ENCODE data around the gene LNPK. TPM values are rescaled to one million over a fixed set of nuclear protein-coding genes. Genes with fewer than 3 reads are reported as not detected.

Gene LNPK
- total RNA-seq, 2 experiments from 2014 or later, result 18.0 to 38.3 TPM

DNA sequence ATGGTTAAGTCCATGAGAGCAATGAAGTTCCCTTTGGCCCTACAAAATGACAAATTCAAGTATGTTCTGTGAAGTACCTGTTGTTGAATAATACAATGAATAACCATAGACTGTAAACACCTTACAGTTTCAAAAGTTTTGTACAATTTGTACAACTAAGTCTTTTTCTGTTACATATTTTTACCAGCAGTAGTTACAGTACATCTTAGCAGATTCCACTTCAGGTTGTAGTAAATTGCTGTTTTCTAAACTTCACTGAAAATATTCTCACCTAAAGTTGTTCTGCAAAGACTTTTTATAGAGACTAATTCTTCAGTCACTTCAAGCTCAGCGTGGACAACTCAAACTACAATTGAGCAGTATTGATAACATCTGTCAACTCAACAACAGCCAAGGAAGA is 28.7 kb downstream of the LNPK start:
- H3K27ac ChIP-seq (ENCODE audit: low read depth, low read length, poor library complexity, severe bottlenecking), result no peak overlapping the region
- intact Hi-C loops (cut with micrococcal nuclease; ENCODE audit: unreplicated experiment), result no loop called here
- peaks cover 67% of the 10 kb centered on the region for H3K36me3 ChIP-seq (ENCODE audit: insufficient read depth, low read length)
- no peaks in the 10 kb centered on the region for H3K9me2 ChIP-seq (ENCODE audit: insufficient read depth, low read length)
- no peaks in the 10 kb centered on the region for H3K79me2 ChIP-seq (ENCODE audit: insufficient read depth, low read depth, low read length)
- H3K4me1 ChIP-seq (ENCODE audit: insufficient read depth, low read length, poor library complexity, severe bottlenecking), result no peaks in the 10 kb centered on the region
- BruUV-seq (replicated peaks), result no TSS peak
- CTCF ChIA-PET (ENCODE audit: unreplicated experiment), result no interaction called here
- no peak for DNase-seq (ENCODE audit: low spot score)
- TF ChIP-seq, protein P1, sequence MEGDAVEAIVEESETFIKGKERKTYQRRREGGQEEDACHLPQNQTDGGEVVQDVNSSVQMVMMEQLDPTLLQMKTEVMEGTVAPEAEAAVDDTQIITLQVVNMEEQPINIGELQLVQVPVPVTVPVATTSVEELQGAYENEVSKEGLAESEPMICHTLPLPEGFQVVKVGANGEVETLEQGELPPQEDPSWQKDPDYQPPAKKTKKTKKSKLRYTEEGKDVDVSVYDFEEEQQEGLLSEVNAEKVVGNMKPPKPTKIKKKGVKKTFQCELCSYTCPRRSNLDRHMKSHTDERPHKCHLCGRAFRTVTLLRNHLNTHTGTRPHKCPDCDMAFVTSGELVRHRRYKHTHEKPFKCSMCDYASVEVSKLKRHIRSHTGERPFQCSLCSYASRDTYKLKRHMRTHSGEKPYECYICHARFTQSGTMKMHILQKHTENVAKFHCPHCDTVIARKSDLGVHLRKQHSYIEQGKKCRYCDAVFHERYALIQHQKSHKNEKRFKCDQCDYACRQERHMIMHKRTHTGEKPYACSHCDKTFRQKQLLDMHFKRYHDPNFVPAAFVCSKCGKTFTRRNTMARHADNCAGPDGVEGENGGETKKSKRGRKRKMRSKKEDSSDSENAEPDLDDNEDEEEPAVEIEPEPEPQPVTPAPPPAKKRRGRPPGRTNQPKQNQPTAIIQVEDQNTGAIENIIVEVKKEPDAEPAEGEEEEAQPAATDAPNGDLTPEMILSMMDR (conservative IDR thresholded peaks at IDR 0.05; ENCODE audit: low read length), result no peak
- TF ChIP-seq EZH2phosphoT487 (IDR thresholded peaks at IDR 0.05; ENCODE audit: borderline replicate concordance, low read depth, low read length), result no peak
- no peak overlapping the region for H3K4me3 ChIP-seq (ENCODE audit: low read depth, low read length, poor library complexity, severe bottlenecking)
- POLR2A ChIA-PET, result interaction anchor here (0.6 to 1.7 kb wide), 4 partner anchors 21 to 86 kb away, joined by 3 to 4 read pairs (median 4); no protein-coding TSS in a partner anchor
- H2AFZ ChIP-seq (ENCODE audit: low read length), result no peak overlapping the region
- H3K9me3 ChIP-seq (ENCODE audit: low read length), result peaks cover 13% of the 10 kb centered on the region; the same call in 1 of the 2 replicates
- H4K20me1 ChIP-seq (ENCODE audit: insufficient read depth, low read length), result no peaks in the 10 kb centered on the region
- H3K4me2 ChIP-seq (ENCODE audit: low read length), result no peak overlapping the region

DNA sequence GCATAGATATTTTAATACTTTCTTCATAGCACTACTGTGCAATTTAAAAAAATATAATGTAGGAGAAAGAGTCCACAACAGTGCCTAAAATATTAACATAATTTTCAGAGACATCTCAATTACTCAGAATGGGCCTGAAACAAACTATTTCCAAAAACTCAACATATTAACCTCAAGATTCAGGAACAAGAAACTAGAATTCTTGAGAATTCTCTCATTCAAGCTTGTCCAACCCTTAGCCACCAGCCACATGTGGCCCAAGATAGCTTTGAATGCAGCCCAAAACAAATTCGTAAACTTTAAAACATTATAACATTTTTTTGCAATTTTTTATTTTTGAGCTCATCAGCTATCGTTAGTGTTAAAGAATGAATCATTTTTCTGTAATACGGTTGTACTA is 35.2 kb downstream of the LNPK start:
- Histone ChIP-seq H3K9me3 (ENCODE audit: low read length) (no peaks in the 10 kb centered on the region), H3K4me2 (ENCODE audit: low read length) (no peak overlapping the region), H4K20me1 (ENCODE audit: insufficient read depth, low read length) (no peaks in the 10 kb centered on the region), H2AFZ (ENCODE audit: low read length) (no peak overlapping the region), H3K79me2 (ENCODE audit: insufficient read depth, low read depth, low read length) (no peaks in the 10 kb centered on the region), H3K9me2 (ENCODE audit: insufficient read depth, low read length) (no peaks in the 10 kb centered on the region), H3K4me1 (ENCODE audit: insufficient read depth, low read length, poor library complexity, severe bottlenecking) (no peaks in the 10 kb centered on the region), H3K36me3 (ENCODE audit: insufficient read depth, low read length) (peaks cover 15% of the 10 kb centered on the region), H3K27ac (ENCODE audit: low read depth, low read length, poor library complexity, severe bottlenecking) (no peak overlapping the region), H3K4me3 (ENCODE audit: low read depth, low read length, poor library complexity, severe bottlenecking) (no peak overlapping the region)
- CTCF ChIA-PET (ENCODE audit: unreplicated experiment), result no interaction called here
- intact Hi-C loops (cut with micrococcal nuclease; ENCODE audit: unreplicated experiment), result no loop called here
- POLR2A ChIA-PET, result interaction anchor here (0.7 to 1.2 kb wide), 3 partner anchors 11 to 32 kb away, joined by 3 read pairs; no protein-coding TSS in a partner anchor
- DNase-seq (ENCODE audit: low spot score), result no peak
- no peak for TF ChIP-seq EZH2phosphoT487 (IDR thresholded peaks at IDR 0.05; ENCODE audit: borderline replicate concordance, low read depth, low read length)
- TF ChIP-seq, protein P1 (conservative IDR thresholded peaks at IDR 0.05; ENCODE audit: low read length), result no peak
- BruUV-seq (replicated peaks), result no TSS peak

DNA sequence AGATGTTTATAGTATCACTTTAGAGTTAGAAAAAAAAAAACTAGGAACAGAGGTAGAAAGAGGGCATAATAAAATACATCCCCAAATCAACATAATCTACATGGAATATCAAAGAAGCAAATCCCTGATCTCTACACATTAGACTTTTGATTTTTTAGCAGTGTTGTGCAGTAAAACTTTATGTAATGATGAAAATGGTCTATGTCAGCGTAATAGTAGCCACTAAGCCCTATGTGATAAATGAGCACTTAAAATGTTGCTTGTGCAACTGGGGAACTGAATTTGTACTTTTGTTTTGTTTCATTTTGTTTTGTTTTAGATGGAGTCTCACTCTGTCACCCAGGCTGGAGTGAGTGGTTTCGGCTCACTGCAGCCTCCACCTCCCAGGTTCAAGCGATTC is 36.3 kb downstream of the LNPK start:
- no peak for DNase-seq (ENCODE audit: low spot score)
- no peak overlapping the region for H3K27ac ChIP-seq (ENCODE audit: low read depth, low read length, poor library complexity, severe bottlenecking)
- H3K9me2 ChIP-seq (ENCODE audit: insufficient read depth, low read length), result no peaks in the 10 kb centered on the region
- H3K4me3 ChIP-seq (ENCODE audit: low read depth, low read length, poor library complexity, severe bottlenecking), result no peak overlapping the region
- TF ChIP-seq EZH2phosphoT487 (IDR thresholded peaks at IDR 0.05; ENCODE audit: borderline replicate concordance, low read depth, low read length), result no peak
- TF ChIP-seq, protein P1 (conservative IDR thresholded peaks at IDR 0.05; ENCODE audit: low read length), result no peak
- CTCF ChIA-PET (ENCODE audit: unreplicated experiment), result no interaction called here
- no peaks in the 10 kb centered on the region for H3K9me3 ChIP-seq (ENCODE audit: low read length)
- no TSS peak for BruUV-seq (replicated peaks)
- POLR2A ChIA-PET, result no interaction called here
- H3K4me1 ChIP-seq (ENCODE audit: insufficient read depth, low read length, poor library complexity, severe bottlenecking), result no peaks in the 10 kb centered on the region
- no peak overlapping the region for H2AFZ ChIP-seq (ENCODE audit: low read length)
- no peaks in the 10 kb centered on the region for H4K20me1 ChIP-seq (ENCODE audit: insufficient read depth, low read length)
- no peaks in the 10 kb centered on the region for H3K79me2 ChIP-seq (ENCODE audit: insufficient read depth, low read depth, low read length)
- H3K36me3 ChIP-seq (ENCODE audit: insufficient read depth, low read length), result peaks cover 15% of the 10 kb centered on the region
- intact Hi-C loops (cut with micrococcal nuclease; ENCODE audit: unreplicated experiment), result no loop called here
- H3K4me2 ChIP-seq (ENCODE audit: low read length), result no peak overlapping the region

All from OCI-LY7 (cell line).